Heart left ventricle (tissue), 16 donors: Measurements from ENCODE around the gene ARHGEF12. TPM values are rescaled to one million over a fixed set of nuclear protein-coding genes. Genes with fewer than 3 reads are reported as not detected.

ENCODE experiments used
- ATAC-seq, 4 donors: fragments of 200-7000 bp; cut with Tn5 transposase; one replicate each; pipeline ENCODE4 v1.9.1; 2020 to 2022; ENCODE audit warnings: moderate library complexity in 4 of 4, mild to moderate bottlenecking in 3 of 4, moderate number of reproducible peaks in 1 of 4
- DNase-seq, 5 donors: peaks; one replicate each; pipeline ENCODE4 v3.0.0-alpha.2; 2020
- H3K27ac ChIP-seq, 12 donors: fragments of 200-600 bp; sonication (generic) in 4 of 12; one replicate each; pipeline versions ENCODE4 v1.5.0 to v1.8.0; 2016 to 2022; ENCODE audit warnings: mild to moderate bottlenecking in 2 of 12
- H3K27me3 ChIP-seq, 9 donors: fragments of 200-600 bp; sonication (generic) in 2 of 9; one replicate each; pipeline versions ENCODE4 v1.5.1 to v1.8.0; 2016 to 2022; ENCODE audit warnings: mild to moderate bottlenecking in 3 of 9
- H3K36me3 ChIP-seq, 9 donors: fragments of 200-600 bp; sonication (generic) in 2 of 9; one replicate each; pipeline versions ENCODE4 v1.5.0 to v1.8.0; 2018 to 2022; ENCODE audit warnings: mild to moderate bottlenecking in 2 of 9
- H3K4me1 ChIP-seq, 12 donors: fragments of 200-600 bp; sonication (generic) in 4 of 12; one replicate each; pipeline versions ENCODE4 v1.5.0 to v1.8.0; 2016 to 2022; ENCODE audit warnings: mild to moderate bottlenecking in 3 of 12
- H3K4me3 ChIP-seq, 12 donors: fragments of 200-600 bp; sonication (generic) in 4 of 12; one replicate each; pipeline versions ENCODE4 v1.5.0 to v1.8.0; 2017 to 2022; ENCODE audit warnings: mild to moderate bottlenecking in 9 of 12, moderate library complexity in 4 of 12
- H3K9me3 ChIP-seq, 12 donors: fragments of 200-600 bp; sonication (generic) in 4 of 12; one replicate each; pipeline versions ENCODE4 v1.5.0 to v1.8.0; 2016 to 2022; ENCODE audit warnings: mild to moderate bottlenecking in 1 of 12
- POLR2A ChIP-seq, 2 donors: fragments of 450-650 bp; IDR thresholded peaks; one replicate each; pipeline ENCODE4 v1.6.1; 2017; ENCODE audit warnings: antibody characterized with exemption in 2 of 2, mild to moderate bottlenecking in 2 of 2, moderate library complexity in 2 of 2
- WGBS, 4 donors: extraction: QIAGEN DNeasy Blood & Tissue Kit in 2 of 4; methylation state at CpG; one replicate each; pipeline versions ENCODE4 v1.1.5 to v1.1.7; 2013 to 2018; 5-methylcytosine and 5-hydroxymethylcytosine counted together
- intact Hi-C, 10 donors: fragments of 100-400 bp; cut with DNase I; formaldehyde crosslinking; loops; one replicate each; pipeline versions ENCODE4 v1.11.1 to v1.14.2; 2022
- polyA plus RNA-seq, 2 donors: library from polyadenylated mRNA; stranded (reverse); fragments of 200-250 nt; gene quantifications; one replicate each; pipeline ENCODE4 v1.2.3, GENCODE V29; 2013
- total RNA-seq, 9 donors: library from RNA; depleted of rRNA in 2 of 9; stranded (reverse); fragments of >200 nt in 2 of 9; fragmentation: NEBNext Ultra II Directional in 3 of 9; extraction: Animal tissue kit (Norgen Biotek cat#: 25700) in 3 of 9; gene quantifications; one replicate each; pipeline versions ENCODE4 v1.1.0 to v1.2.4, GENCODE V29; 2016 to 2023
- TF ChIP-seq, protein P1 (sequence below), 12 donors: fragments of 200-600 bp; sonication (generic) in 4 of 12; IDR thresholded peaks; one replicate each; pipeline versions ENCODE4 v1.5.0 to v1.8.0; 2018 to 2022; ENCODE audit warnings: antibody characterized with exemption in 12 of 12, mild to moderate bottlenecking in 5 of 12
- donor health status: ischemic (EF 13 %, LVEDD 7.1; RV severe dilation, severe dysfunction).
- donor health status: healthy with polysubstance abuse.
- donor health status: DM: no; HTN: yes; CAD: no.
- donor health status: DM: no; HTN: no; CAD: no.
- donor health status: ischemic (EF 25% LVEDD 6.9; RV normal size, moderate dysfunction).
- donor health status: ischemic (EF 25% LVEDD 5.7; RV mildly dilated, moderate dysfunction).
- donor health status: healthy.
- donor health status: DM: yes; HTN: yes; CAD: no.
- donor health status: ischemic (EF 35%, LVEDD 5.7; RV mildly dilated, moderate dysfunction).
- donor health status: nonischemic (EF 11% LVEDD 7.7; RV severe dilation, severe dysfunction).
- donor health status: DM: yes; HTN: yes; CAD: no.
- donor health status: PGD.
- donor health status: ischemic (EF 29% LVEDD 5.4; RV normal size, mild dysfunction).
- donor health status: nonischemic (EF 23%, LVEDD 6.1; RV moderate dilation, normal function).

ARHGEF12 gene
- total and polyA plus RNA-seq, 11 donors: 22.0 to 140 (median 112) TPM

- ATAC-seq: no peak
- WGBS, 4 donors: 79 to 83% (median 81%) methylated on average over 7 of the region's 7 CpGs
- no peaks in the 10 kb centered on the region for H3K9me3 ChIP-seq
- no peak for DNase-seq
- intact Hi-C loops: loop anchor here (1.0 to 10.0 kb wide), 15 partner anchors 175 to 1085 kb away; no protein-coding TSS in a partner anchor
- no peak for TF ChIP-seq POLR2A (IDR thresholded peaks at IDR 0.05)
- TF ChIP-seq, protein P1, sequence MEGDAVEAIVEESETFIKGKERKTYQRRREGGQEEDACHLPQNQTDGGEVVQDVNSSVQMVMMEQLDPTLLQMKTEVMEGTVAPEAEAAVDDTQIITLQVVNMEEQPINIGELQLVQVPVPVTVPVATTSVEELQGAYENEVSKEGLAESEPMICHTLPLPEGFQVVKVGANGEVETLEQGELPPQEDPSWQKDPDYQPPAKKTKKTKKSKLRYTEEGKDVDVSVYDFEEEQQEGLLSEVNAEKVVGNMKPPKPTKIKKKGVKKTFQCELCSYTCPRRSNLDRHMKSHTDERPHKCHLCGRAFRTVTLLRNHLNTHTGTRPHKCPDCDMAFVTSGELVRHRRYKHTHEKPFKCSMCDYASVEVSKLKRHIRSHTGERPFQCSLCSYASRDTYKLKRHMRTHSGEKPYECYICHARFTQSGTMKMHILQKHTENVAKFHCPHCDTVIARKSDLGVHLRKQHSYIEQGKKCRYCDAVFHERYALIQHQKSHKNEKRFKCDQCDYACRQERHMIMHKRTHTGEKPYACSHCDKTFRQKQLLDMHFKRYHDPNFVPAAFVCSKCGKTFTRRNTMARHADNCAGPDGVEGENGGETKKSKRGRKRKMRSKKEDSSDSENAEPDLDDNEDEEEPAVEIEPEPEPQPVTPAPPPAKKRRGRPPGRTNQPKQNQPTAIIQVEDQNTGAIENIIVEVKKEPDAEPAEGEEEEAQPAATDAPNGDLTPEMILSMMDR (IDR thresholded peaks at IDR 0.05): no peak
- H3K27me3 ChIP-seq: peaks cover 3 to 58% (median 12%) of the 10 kb centered on the region in 9 donors
- no peak overlapping the region for H3K4me3 ChIP-seq
- peaks cover 0 to 6% (median 0%) of the 10 kb centered on the region in 12 donors for H3K4me1 ChIP-seq
- H3K27ac ChIP-seq: no peak overlapping the region
- no peaks in the 10 kb centered on the region for H3K36me3 ChIP-seq
Observed at GRCh38 chr11:120509346-120510053, 173.3 kb downstream of the ARHGEF12 start.

GRCh38 chr11:120510406-120511115, 174.3 kb downstream of the ARHGEF12 start:
- Histone ChIP-seq H3K4me3 (peak overlapping the region in 2 of 12 donors; percentile 45 to 62), H3K9me3 (no peaks in the 10 kb centered on the region), H3K27ac (no peak overlapping the region), H3K36me3 (no peaks in the 10 kb centered on the region), H3K27me3 (peaks cover 3 to 56% (median 12%) of the 10 kb centered on the region in 9 donors), H3K4me1 (peaks cover 0 to 6% (median 0%) of the 10 kb centered on the region in 12 donors)
- DNase-seq (no peak), ATAC-seq (no peak)
- 60 to 63% (median 62%) methylated on average over 18 to 20 of the region's 20 CpGs for WGBS, 4 donors
- TF ChIP-seq POLR2A (IDR thresholded peaks at IDR 0.05): no peak
- intact Hi-C loops: loop anchor here (1.0 to 10.0 kb wide), 18 partner anchors 174 to 1084 kb away; no protein-coding TSS in a partner anchor

DNA sequence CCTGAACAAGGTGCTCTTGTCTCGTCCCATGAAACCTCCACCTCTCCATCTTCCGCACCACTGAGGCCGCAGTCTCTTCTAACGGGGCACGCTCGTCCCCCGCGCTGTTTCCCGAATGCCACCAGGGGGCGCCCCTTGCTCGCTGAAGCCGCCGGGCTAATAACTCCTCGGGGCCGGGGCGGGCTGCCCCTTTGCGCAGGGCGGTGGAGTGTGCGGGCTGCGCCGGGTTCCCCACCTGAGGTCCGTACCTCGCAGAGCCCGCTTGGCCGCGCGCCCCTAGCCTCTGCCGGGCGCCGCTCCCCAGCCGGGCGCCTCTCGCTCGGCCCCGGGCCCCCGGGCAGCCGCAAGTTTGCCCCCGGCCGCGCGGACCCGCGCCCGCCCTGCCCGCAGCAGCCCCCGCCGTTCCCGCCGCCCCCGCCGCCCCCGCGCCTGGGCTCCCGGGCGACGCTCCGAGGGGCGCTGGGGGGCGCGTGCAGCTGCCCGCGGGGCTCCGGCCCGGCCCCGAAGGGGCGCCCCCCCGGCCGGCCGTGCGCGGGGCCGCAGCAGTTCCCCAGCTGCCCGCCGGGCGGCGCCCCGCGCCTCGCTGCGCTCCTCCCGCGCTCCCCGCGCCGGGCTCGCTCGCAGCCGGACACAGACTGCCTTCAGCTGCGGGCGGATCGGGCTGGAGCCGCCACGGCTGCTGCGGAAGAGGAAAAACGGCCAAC, 175.1 kb downstream of the ARHGEF12 start, which contains the start of gene GRIK4:
TSS of gene GRIK4 (plus strand) at position 633 of the 704 bp plus-strand sequence. CDS start 148,571 bp downstream, outside the sequence.
- Histone ChIP-seq H3K27me3 (peaks cover 3 to 54% (median 12%) of the 10 kb centered on the region in 9 donors), H3K9me3 (no peaks in the 10 kb centered on the region), H3K36me3 (no peaks in the 10 kb centered on the region), H3K4me1 (peaks cover 0 to 7% (median 0%) of the 10 kb centered on the region in 12 donors), H3K4me3 (peak within 1 kb of the TSS in 11 of 12 donors; percentile 18 to 62 (median 51)), H3K27ac (no peak within 1 kb of the TSS)
- TF ChIP-seq, protein P1 (IDR thresholded peaks at IDR 0.05): peak; percentile 88 to 95 (median 93)
- no peak for TF ChIP-seq POLR2A (IDR thresholded peaks at IDR 0.05)
- WGBS, 4 donors: 0 to 2% (median 1%) methylated on average over 16 to 95 of the region's 95 CpGs
- intact Hi-C loops: loop anchor here (1.0 to 10.0 kb wide), 18 partner anchors 174 to 1084 kb away; no protein-coding TSS in a partner anchor
- ATAC-seq: peak; percentile 53 to 94 (median 90)
- DNase-seq: peak; percentile 77 to 91 (median 83)
